HG03342 (cell line): Measurements from ENCODE around the gene PPP6R3.
"Not testable (repeated sequence)": the region's sequence is repeated elsewhere in the genome, so short reads cannot be mapped to it uniquely, and the experiment has no call there.

ENCODE experiments used
- ATAC-seq: cut with Tn5 transposase; IDR thresholded peaks from one replicate; pipeline ENCODE4 v1.9.1; 2021; ENCODE audit warnings: mild to moderate bottlenecking, moderate library complexity; ENCODE audit not compliant: unreplicated experiment

The PPP6R3 gene

GRCh38 chr11:68591719-68592118 lies 131.2 kb downstream of the PPP6R3 start:
- ATAC-seq, result no peak

DNA sequence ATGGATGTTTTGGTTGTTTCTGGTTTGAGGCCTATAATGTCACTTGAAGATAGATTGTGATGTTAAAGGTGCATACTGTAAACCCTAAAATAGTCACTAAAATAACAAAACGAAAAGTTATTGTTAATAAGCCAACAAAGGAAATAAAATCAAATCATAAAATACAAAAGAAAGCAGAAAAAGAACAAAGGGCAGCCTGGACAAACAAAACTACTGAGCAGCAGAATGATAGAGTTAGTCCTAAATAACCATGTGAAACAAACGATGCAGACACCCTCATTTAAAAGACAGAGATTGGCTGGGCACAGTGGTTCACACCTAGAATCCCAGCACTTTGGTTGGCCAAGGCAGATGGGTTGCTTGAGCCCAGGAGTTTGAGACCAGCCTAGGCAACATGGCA lies 132.9 kb downstream of the PPP6R3 start:
- ATAC-seq, result no peak

- no peak for ATAC-seq
Measured at GRCh38 chr11:68594123-68594522, 133.6 kb downstream of the PPP6R3 start.

GRCh38 chr11:68596231-68596630 lies 135.7 kb downstream of the PPP6R3 start:
- no peak for ATAC-seq

- ATAC-seq, result no peak
Measured at GRCh38 chr11:68598816-68599653, 138.5 kb downstream of the PPP6R3 start.

- no peak for ATAC-seq
Measured at GRCh38 chr11:68601147-68601546, 140.6 kb downstream of the PPP6R3 start.

GRCh38 chr11:68609761-68610160 lies 149.2 kb downstream of the PPP6R3 start:
- ATAC-seq, result no peak

DNA sequence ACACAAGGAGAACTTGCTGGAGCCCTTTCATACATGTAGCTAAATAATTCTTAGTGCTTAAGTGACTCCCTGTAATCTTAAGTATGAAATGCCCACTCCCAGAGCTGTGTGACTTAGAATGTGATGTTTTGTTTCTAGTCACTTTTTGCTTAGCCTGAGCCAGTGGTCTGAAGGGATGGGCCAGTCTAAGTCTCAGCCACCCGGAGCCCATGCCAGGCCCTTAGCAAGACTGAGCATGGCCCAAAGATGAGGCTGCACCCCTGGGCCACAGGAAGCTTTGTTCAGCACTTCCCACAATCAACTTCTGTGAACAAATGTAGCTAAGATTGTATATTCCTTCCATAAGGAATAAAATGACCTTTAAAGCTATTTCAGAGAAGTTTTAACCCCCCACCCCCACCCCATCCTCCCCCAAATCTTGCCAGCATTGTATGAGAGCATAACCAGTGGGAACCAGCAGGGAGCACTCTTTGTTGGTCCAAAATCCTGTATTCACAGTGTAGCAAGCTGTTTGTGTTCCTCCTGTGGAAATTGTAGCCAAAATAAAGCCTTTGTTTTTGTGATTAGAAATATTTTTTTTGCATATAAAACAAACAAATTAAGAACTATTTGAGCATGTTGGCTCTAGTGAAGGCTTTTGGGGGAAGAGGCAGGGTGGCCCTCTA lies 150.0 kb downstream of the PPP6R3 start:
- ATAC-seq, result no peak

- no peak for ATAC-seq
Measured at GRCh38 chr11:68615657-68616056, 155.1 kb downstream of the PPP6R3 start.

DNA sequence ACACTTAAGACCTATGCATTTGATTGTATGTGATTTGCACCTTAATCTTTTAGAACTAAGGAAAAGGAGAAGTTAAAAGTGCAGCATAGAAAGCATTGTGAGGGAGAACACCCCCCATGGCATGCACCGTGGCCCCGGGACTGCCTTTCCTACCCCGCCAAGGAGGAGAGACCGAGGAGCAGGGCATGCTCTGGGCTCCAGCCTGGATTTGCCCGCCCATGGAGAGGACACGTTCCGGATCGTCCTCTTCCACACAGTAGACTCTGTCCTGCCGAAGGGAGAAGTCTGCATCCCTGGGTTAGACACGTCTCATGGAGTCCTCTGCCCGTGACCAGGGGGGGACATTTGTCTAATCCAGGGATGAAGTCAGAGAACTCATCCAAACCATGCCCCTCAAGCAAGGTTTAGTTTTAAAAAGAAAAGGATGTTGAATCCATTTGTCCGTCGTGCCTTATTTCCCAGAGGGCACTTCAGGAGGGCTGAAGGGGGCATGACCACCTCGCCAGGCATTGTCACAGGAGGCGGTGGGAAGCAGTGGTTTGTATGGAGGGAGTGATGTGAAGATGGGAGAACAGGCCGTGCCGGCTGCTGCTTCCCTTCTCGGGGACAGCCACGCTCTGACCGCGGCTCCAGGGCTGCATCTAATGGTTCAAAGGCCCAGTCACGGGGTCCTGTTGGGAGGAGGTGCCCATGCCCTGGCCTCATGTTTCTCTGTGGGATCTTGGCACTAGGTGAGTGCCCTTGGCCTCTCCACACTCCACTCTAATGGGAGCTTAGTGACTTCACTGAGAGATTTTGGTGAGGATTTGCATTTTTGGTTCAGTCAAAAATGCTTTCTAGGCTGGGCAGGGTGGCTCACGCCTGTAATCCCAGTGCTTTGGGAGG lies 157.6 kb downstream of the PPP6R3 start:
- no peak for ATAC-seq

DNA sequence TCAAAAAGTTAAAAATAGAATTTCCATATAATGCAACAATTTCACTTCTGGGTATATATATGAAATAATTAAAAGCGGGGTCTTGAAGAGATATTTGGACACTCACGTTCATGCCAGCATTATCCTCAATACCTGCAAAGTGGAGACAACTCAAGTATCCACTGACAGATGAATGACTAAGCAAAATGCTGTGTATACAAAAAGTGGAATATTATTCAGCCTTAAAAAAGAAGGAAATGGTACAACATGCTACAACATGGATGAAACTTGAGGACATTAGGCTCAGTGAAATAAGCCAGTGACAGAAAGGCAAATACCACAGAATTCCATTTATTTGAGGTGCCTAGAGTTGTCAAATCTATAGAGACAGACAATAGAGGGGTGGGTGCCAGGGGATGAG lies 161.3 kb downstream of the PPP6R3 start:
- ATAC-seq, result no peak

DNA sequence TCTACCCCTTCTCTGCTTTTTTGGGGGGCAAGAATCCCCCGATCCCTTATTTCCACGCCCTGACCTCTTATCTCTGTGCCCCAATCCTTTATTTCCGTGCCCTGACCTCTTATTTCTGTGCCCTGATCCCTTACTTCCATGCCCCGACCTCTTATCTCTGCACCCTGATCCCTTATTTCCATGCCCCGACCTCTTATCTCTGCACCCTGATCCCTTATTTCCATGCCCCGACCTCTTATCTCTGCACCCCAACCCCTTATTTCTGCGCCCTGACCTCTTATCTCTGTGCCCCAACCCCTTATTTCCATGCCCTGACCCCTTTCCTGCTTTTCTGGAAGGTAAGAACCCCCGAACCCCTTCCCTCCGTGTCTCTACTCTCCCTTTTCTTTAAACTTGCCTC lies 163.2 kb downstream of the PPP6R3 start:
- not testable (repeated sequence) for ATAC-seq

- not testable (repeated sequence) for ATAC-seq
Measured at GRCh38 chr11:68625069-68625468, 164.5 kb downstream of the PPP6R3 start.

- not testable (repeated sequence) for ATAC-seq
Measured at GRCh38 chr11:68626236-68626635, 165.7 kb downstream of the PPP6R3 start.

DNA sequence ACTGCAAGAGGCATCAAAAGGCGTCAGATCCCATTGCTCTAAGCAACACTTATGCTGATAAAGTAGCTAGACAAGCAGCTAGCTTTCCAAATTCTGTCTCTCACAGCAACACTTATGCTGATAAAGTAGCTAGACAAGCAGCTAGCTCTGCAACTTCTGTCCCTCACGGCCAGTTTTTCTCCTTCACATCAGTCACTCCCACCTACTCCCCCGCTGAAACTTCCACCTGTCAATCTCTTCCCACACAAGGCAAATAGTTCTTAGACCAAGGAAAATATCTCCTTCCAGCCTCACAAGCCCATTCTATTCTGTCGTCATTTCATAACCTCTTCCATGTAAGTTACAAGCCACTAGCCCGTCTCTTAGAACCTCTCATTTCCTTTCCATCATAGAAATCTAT lies 168.3 kb downstream of the PPP6R3 start:
- ATAC-seq, result not testable (repeated sequence)

DNA sequence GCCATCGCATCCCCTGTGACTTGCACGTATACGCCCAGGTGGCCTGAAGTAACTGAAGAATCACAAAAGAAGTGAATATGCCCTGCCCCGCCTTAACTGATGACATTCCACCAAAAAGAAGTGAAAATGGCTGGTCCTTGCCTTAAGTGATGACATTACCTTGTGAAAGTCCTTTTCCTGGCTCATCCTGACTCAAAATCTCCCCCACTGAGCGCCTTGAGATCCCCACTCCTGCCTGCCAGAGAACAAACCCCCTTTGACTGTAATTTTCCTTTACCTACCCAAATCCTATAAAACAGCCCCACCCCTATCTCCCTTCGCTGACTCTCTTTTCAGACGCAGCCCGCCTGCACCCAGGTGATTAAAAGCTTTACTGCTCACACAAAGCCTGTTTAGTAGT lies 171.8 kb downstream of the PPP6R3 start:
- ATAC-seq, result not testable (repeated sequence)

GRCh38 chr11:68632802-68633201 lies 172.2 kb downstream of the PPP6R3 start:
- no peak for ATAC-seq

GRCh38 chr11:68634606-68635005 lies 174.1 kb downstream of the PPP6R3 start:
- not testable (repeated sequence) for ATAC-seq

DNA sequence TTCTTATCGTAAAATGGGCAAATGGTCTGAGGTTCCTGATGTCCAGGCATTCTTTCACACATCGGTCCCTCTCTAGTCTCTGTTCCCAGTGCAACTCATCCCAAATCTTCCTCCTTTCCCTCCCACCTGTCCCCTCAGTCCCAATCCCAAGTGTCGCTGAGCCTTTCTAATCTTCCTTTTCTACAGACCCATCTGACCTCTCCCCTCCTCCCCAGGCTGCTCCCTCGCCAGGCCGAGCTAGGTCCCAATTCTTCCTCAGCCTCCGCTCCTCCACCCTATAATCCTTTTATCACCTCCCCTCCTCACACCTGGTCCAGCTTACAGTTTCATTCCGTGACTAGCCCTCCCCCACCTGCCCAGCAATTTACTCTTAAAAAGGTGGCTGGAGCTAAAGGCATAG lies 174.6 kb downstream of the PPP6R3 start:
- ATAC-seq, result not testable (repeated sequence)

DNA sequence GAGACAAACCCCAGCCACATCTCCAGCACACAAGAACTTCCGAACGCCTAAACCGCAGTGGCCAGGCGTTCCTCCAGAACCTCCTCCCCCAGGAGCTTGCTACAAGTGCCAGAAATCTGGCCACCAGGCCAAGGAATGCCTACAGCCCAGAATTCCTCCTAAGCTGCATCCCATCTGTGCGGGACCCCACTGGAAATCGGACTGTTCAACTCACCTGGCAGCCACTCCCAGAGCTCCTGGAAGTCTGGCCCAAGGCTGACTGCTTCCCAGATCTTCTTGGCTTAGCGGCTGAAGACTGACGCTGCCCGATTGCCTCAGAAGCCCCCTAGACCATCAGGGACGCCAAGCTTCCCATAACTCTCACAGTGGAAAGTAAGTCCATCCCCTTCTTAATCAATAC lies 175.3 kb downstream of the PPP6R3 start:
- not testable (repeated sequence) for ATAC-seq

- not testable (repeated sequence) for ATAC-seq
Measured at GRCh38 chr11:68639322-68639721, 178.8 kb downstream of the PPP6R3 start.
